Chondrocyte (in vitro differentiated cells): ENCODE results near the gene THSD4. TPM values are rescaled to one million over a fixed set of nuclear protein-coding genes. Genes with fewer than 3 reads are reported as not detected.

ENCODE experiments used
- DNase-seq: peaks from one replicate; pipeline ENCODE4 v3.0.0; 2021; ENCODE audit warnings: mixed read lengths, low spot score
- H3K27ac Mint-ChIP-seq: one replicate; pipeline ENCODE4 v1.8.0; 2021; ENCODE audit warnings: mild to moderate bottlenecking, moderate library complexity, mixed read lengths; ENCODE audit not compliant: unreplicated experiment
- H3K27me3 Mint-ChIP-seq: 2 replicates; pipeline ENCODE4 v1.8.0; 2021; ENCODE audit warnings: low read depth, mixed read lengths
- H3K36me3 Mint-ChIP-seq: 2 replicates; pipeline ENCODE4 v1.8.0; 2021; ENCODE audit warnings: low read depth, mixed read lengths
- H3K4me1 Mint-ChIP-seq: 2 replicates; pipeline ENCODE4 v1.8.0; 2021; ENCODE audit warnings: low read depth, mild to moderate bottlenecking, mixed read lengths
- H3K4me3 Mint-ChIP-seq: one replicate; pipeline ENCODE4 v1.8.0; 2021; ENCODE audit warnings: mild to moderate bottlenecking, moderate library complexity, mixed read lengths; ENCODE audit not compliant: unreplicated experiment
- H3K9me3 Mint-ChIP-seq: 2 replicates; pipeline ENCODE4 v1.8.0; 2021; ENCODE audit warnings: low read depth, mixed read lengths
- total RNA-seq: library from RNA; stranded (reverse); gene quantifications from 3 replicates; pipeline ENCODE4 v1.2.1, GENCODE V29; 2021
- TF ChIP-seq, protein P1 (sequence below): fragments of 200-600 bp; sonication (generic); IDR thresholded peaks from 2 replicates; pipeline ENCODE4 v1.5.0; 2021; ENCODE audit warnings: antibody characterized with exemption, mild to moderate bottlenecking, moderate library complexity

The THSD4 gene
- total RNA-seq, 1 donor from 2014 or later = 3.4 TPM

- TF ChIP-seq, protein P1, sequence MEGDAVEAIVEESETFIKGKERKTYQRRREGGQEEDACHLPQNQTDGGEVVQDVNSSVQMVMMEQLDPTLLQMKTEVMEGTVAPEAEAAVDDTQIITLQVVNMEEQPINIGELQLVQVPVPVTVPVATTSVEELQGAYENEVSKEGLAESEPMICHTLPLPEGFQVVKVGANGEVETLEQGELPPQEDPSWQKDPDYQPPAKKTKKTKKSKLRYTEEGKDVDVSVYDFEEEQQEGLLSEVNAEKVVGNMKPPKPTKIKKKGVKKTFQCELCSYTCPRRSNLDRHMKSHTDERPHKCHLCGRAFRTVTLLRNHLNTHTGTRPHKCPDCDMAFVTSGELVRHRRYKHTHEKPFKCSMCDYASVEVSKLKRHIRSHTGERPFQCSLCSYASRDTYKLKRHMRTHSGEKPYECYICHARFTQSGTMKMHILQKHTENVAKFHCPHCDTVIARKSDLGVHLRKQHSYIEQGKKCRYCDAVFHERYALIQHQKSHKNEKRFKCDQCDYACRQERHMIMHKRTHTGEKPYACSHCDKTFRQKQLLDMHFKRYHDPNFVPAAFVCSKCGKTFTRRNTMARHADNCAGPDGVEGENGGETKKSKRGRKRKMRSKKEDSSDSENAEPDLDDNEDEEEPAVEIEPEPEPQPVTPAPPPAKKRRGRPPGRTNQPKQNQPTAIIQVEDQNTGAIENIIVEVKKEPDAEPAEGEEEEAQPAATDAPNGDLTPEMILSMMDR = no peak
- Mint-ChIP-seq H3K27ac (no peak overlapping the region), H3K36me3 (no peaks in the 10 kb centered on the region), H3K9me3 (no peaks in the 10 kb centered on the region), H3K27me3 (peaks cover 7% of the 10 kb centered on the region), H3K4me1 (peaks cover 3% of the 10 kb centered on the region), H3K4me3 (no peak overlapping the region)
- DNase-seq = no peak
Observed at GRCh38 chr15:71611553-71612396, 496.5 kb downstream of the THSD4 start.

DNA sequence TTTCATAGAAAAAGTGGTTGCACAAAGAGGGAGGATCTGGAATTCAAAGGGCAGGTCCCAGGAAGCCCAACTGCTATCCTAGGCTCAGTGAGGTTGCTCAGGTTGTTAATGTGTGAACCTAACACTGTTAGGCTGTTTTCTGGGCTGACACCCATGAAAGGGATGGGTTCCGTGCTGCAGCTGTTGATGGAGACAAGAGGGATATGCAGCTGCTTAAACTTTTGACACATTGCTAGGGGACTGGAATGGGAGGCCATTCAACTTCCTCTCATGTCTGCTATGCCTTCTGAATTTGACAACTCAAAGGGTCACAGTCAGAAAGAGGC is 497.1 kb downstream of the THSD4 start:
- Mint-ChIP-seq H3K36me3 (no peaks in the 10 kb centered on the region), H3K27me3 (peaks cover 7% of the 10 kb centered on the region), H3K4me1 (peaks cover 3% of the 10 kb centered on the region), H3K27ac (no peak overlapping the region), H3K4me3 (no peak overlapping the region), H3K9me3 (no peaks in the 10 kb centered on the region)
- DNase-seq = no peak
- TF ChIP-seq, protein P1 = no peak

DNA sequence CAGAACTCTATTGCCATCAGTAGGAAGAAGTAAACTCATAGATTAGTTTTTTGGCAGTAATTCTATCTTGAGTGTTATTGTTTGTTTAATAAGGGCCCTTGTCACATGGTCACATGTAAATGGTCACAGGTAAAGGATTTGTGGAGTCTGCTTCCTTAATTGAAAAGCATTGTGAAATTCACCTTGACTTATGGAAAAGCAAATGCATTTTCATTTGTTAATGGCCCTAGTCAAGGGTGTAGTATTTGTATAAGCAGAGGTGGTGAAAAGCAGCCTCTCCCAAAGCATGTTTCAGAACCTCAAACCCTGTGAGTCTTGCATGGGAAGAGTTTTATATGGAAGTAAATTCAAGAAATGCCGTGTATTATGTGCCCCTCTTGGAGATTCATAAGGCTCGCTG is 497.6 kb downstream of the THSD4 start:
- Mint-ChIP-seq H3K36me3 (no peaks in the 10 kb centered on the region), H3K4me1 (peaks cover 3% of the 10 kb centered on the region), H3K4me3 (no peak overlapping the region), H3K27me3 (peaks cover 7% of the 10 kb centered on the region), H3K9me3 (no peaks in the 10 kb centered on the region), H3K27ac (no peak overlapping the region)
- TF ChIP-seq, protein P1 = no peak
- no peak for DNase-seq

GRCh38 chr15:71623111-71623510 is 507.8 kb downstream of the THSD4 start:
- DNase-seq = no peak
- peaks cover 8% of the 10 kb centered on the region for H3K27me3 Mint-ChIP-seq
- no peaks in the 10 kb centered on the region for H3K36me3 Mint-ChIP-seq
- no peaks in the 10 kb centered on the region for H3K4me1 Mint-ChIP-seq
- no peak overlapping the region for H3K4me3 Mint-ChIP-seq
- TF ChIP-seq, protein P1 = no peak
- H3K9me3 Mint-ChIP-seq = no peaks in the 10 kb centered on the region
- H3K27ac Mint-ChIP-seq = no peak overlapping the region

DNA sequence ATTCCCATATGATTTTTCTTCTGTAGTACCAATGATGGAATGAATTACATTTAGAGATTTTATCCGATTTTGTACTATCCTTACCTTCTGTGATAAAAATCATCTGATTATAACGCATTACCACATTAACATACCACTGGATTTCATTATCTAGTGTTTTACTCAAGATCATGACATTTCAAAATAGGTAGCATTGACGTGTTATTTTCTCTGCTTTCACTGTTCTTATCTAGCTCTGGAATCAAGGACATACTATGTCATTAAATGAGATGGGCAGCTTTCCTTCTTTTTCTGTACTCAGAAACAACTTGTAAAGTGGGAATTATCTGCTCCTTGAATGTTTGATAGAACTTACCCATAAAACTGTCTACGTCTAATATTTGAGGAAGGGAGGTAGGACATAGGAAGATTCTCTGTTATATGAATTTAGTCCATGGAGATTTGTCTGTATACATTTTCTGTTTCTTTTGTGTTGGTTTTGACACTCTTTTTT is 511.4 kb downstream of the THSD4 start:
- H3K4me1 Mint-ChIP-seq = no peaks in the 10 kb centered on the region
- no peak overlapping the region for H3K4me3 Mint-ChIP-seq
- DNase-seq = no peak
- H3K9me3 Mint-ChIP-seq = no peaks in the 10 kb centered on the region
- TF ChIP-seq, protein P1 = no peak
- H3K27ac Mint-ChIP-seq = no peak overlapping the region
- no peaks in the 10 kb centered on the region for H3K36me3 Mint-ChIP-seq
- H3K27me3 Mint-ChIP-seq = peaks cover 8% of the 10 kb centered on the region
